Measurements from ENCODE around the gene IL22.

Gene IL22

DNA sequence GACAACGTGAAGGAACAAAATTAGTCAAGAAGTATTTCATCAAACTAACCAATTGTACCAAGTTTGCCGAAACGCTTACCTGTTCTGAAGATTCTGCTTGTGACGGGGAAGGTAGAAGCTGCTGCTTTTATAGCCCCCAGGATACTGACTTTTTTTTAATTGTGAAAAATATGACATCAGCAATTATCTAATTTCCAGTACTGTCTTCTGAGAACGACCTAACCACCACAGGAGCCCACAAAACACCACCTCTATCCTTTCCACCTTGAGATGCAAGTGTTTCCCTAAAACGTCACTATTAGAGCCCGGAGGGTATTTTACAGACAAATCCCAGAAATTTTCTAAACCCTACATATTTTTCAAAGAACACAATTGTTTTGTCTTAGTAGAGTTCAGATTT lies at the start of gene IL22:
Gene IL22 (minus strand): TSS at position 101 of the 400 bp plus-strand sequence. CDS start 156 bp downstream, outside the sequence.
- DNase-seq = no peak

GRCh38 chr12:68297929-68298328 lies 44.5 kb upstream of the IL22 start:
- no peak for DNase-seq

DNA sequence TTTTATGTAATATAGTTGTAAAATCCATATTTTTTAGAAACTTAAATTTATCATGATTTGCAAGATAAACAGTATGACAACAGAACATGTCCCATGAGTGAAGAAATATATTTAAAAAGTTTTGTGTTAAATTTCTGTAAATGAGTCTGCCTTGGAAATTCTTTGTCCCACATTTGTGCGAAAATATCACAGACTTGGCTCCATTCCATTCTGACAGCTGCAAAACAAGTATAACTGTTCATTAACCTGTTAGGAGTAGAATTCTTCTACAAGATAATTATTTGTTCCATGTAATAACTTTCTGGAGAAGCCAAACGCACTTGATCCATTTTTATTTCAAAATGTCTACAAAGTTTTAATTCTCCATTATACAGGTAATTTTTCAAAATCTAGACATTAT lies 40.8 kb upstream of the IL22 start:
- DNase-seq = no peak

DNA sequence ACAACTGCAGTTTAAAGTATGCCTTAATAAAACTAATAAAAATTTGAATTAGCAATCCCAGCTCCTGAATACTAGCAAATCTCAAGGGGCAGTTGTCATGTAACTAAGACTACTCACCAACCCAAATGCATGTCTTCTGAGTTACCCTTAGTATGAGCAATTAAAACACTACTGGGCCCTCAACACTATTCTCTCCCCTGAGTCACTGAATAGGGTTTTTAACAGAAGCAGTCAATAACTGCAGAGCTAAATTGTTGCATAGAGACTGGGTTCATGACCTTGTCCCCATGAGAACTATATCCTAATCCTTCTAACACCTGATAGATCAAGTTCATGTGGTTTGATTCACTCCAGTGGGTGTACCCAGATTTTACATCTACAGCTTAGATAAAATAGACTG lies 39.9 kb upstream of the IL22 start:
- DNase-seq = no peak

- DNase-seq = no peak
Measured at GRCh38 chr12:68292151-68292943, 38.9 kb upstream of the IL22 start.

GRCh38 chr12:68291396-68292036 lies 38.1 kb upstream of the IL22 start:
- no peak for DNase-seq

DNA sequence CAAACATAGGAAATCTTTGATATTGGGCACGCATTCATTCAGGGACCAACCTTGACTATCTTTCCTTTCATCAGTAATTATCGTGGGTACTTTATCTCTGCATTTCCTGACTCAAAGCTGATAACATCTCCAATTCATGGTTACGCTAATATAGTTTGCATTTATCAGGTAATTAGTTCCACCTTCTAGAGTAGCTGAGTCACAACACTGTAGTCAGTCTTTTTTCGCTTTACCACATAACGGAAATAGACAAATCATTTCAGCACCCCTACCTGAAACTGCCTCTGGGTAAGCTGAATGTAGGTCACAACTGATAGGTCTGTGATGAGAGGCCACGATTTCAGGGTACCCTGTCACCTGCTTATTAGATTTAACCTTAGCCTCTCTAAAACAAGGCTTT lies 36.7 kb upstream of the IL22 start:
- DNase-seq = no peak

GRCh38 chr12:68287106-68287505 lies 33.7 kb upstream of the IL22 start:
- DNase-seq = no peak

DNA sequence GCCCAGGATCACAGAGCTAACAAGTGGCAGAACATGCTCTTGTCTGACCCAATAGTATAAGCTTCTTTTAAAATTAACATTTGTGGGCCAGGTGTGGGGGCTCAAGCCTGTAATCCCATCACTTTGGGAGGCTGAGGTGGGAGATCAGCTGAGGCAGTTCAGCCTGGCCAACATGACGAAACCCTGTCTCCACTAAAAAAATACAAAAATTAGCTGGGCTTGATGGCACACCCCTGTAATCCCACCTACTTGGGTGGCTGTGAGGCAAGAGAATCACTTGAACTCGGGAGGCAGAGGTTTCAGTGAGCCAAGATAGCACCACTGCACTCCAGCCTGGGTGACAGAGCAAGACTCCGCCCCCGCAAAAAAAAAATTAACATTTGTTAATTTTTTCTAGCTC lies 33.0 kb upstream of the IL22 start:
- DNase-seq = no peak

- DNase-seq = no peak
Measured at GRCh38 chr12:68285541-68285940, 32.1 kb upstream of the IL22 start.

- DNase-seq = no peak
Measured at GRCh38 chr12:68281322-68282077, 28.1 kb upstream of the IL22 start.

DNA sequence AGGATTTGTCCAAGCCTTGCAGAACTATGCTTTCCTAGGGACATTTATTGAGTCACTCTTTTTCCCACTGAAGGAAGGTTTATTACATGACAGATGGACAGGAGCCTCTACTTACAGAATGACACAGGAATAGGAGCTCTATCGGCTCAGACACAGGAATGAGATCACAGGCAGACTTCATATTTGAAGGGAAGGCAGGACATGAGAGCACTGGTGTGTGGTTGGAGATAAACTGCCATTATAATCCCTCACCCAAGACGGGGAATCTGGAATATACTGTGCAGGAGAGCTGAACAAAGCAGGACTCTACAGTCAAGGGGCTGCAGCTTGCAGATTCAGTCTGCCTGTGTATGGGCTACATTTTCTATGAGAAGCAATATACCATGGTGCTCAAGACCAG lies 26.8 kb upstream of the IL22 start:
- DNase-seq = no peak

GRCh38 chr12:68279227-68280054 lies 26.0 kb upstream of the IL22 start:
- DNase-seq = no peak

DNA sequence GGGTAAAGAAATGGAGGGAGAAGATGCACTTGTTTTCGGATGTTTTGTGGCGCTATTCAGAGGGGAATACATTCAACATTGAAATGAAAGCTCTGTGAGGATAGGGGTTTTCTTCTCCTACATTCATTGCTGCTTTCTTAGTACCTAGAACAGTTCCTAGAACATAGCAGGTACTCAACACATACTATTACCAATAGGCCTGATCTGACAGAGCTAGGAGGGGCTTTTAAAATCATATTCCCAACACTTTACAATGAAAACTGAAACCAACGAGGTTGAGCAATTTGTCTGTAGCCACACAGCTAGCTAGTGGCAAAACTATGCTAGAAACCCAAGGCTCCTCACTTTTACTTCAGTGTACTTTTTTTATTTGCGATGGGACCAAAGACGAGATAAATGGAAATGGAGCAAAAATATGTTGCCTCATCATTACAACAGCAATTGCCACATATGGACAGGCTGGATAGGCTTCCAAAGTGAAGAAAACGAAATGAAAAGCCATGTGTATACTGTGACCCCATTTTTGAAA lies 23.1 kb upstream of the IL22 start:
- DNase-seq = no peak

- DNase-seq = no peak
Measured at GRCh38 chr12:68272732-68273131, 19.3 kb upstream of the IL22 start.

- DNase-seq = no peak
Measured at GRCh38 chr12:68271346-68271745, 17.9 kb upstream of the IL22 start.

DNA sequence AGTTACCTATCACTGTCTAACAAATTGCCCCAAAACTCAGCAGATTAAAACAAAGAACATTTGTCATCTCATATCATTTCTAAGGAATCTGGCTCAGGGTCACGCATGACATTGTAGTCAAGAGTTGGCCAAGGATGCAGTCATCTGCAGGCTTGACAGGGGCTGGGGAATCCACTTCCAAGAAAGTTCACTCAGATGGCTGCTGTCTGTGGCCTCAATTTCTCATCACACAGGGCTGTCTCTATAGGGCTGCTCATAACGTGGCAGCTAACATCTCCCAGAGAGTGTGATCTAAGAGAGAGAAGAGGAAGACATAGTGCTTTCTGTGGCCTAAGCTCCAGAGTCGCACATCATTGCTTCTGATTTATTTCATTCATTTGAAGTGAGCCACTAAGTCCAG lies 17.0 kb upstream of the IL22 start:
- no peak for DNase-seq

DNA sequence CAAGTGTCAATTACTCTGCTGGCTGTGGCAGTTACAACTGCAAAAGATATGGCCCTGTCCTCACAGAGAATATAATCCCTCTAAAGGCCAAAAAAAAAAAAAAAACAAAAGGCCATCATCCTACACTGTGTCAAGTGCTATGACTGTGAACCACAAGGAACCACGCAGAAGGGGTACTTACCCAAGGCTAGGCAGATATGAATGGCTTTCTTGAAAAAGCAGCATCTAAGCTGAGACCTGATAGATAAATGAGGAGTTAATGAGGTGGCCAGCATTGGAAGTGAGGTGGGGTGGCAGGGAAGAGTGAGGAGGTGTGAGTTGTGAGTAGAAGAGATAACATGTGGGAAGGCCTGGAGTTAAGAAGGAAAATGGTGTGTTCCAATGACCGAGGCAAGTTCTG lies 16.4 kb upstream of the IL22 start:
- no peak for DNase-seq

DNA sequence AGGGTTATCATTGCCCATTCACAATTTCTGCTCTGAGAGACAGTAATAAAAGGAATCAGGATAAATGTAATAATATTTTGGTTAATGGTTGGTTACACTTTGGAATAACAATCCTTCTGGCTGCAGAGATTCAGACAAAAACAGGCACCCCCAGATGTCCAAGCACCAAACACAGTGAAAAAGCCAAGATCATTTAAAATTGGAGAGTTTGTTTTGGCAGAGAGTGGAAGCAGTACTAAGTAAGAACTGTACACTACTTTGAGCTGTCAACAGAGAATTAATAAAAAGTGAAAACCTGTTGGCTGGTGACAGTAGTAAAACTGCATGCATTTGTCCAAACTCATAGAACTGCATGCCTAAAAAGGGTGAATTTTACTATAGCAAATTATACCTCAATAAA lies 15.6 kb upstream of the IL22 start:
- no peak for DNase-seq

GRCh38 chr12:68267892-68268396 lies 14.5 kb upstream of the IL22 start:
- no peak for DNase-seq

GRCh38 chr12:68264857-68265256 lies 11.5 kb upstream of the IL22 start:
- no peak for DNase-seq

- no peak for DNase-seq
Measured at GRCh38 chr12:68264158-68264855, 10.9 kb upstream of the IL22 start.
